ENCODE data around the gene CEP70.

- no peak for TF ChIP-seq L3MBTL2 (conservative IDR thresholded peaks at IDR 0.05)
- TF ChIP-seq FOXA1 (IDR thresholded peaks at IDR 0.05), result no peak
- no peak for TF ChIP-seq FOXM1 (IDR thresholded peaks at IDR 0.05; ENCODE audit: borderline replicate concordance)
- no peak for TF ChIP-seq NFRKB (IDR thresholded peaks at IDR 0.05)
- no peak for TF ChIP-seq PKNOX1 (IDR thresholded peaks at IDR 0.05)
- no peak for TF ChIP-seq FOXK2 (IDR thresholded peaks at IDR 0.05)
- no peak for TF ChIP-seq SP1 (IDR thresholded peaks at IDR 0.05)
- no peak for TF ChIP-seq HDGF (IDR thresholded peaks at IDR 0.05; ENCODE audit: borderline replicate concordance)
- TF ChIP-seq TARDBP (IDR thresholded peaks at IDR 0.05), result no peak
- no peak for TF ChIP-seq CTBP1 (IDR thresholded peaks at IDR 0.05; ENCODE audit: borderline replicate concordance)
- TF ChIP-seq ARNT (IDR thresholded peaks at IDR 0.05), result no peak
- no peak for TF ChIP-seq BHLHE40 (IDR thresholded peaks at IDR 0.05; ENCODE audit: borderline replicate concordance)
- TF ChIP-seq LEF1 (IDR thresholded peaks at IDR 0.05; ENCODE audit: borderline replicate concordance), result no peak
Observed at GRCh38 chr3:138496436-138496835, 97.6 kb downstream of the CEP70 start.
